ENCODE data around the gene RNF40.
A peak's percentile ranks its signal among the peaks of the same experiment; 100 is the strongest.

RNF40 gene

DNA sequence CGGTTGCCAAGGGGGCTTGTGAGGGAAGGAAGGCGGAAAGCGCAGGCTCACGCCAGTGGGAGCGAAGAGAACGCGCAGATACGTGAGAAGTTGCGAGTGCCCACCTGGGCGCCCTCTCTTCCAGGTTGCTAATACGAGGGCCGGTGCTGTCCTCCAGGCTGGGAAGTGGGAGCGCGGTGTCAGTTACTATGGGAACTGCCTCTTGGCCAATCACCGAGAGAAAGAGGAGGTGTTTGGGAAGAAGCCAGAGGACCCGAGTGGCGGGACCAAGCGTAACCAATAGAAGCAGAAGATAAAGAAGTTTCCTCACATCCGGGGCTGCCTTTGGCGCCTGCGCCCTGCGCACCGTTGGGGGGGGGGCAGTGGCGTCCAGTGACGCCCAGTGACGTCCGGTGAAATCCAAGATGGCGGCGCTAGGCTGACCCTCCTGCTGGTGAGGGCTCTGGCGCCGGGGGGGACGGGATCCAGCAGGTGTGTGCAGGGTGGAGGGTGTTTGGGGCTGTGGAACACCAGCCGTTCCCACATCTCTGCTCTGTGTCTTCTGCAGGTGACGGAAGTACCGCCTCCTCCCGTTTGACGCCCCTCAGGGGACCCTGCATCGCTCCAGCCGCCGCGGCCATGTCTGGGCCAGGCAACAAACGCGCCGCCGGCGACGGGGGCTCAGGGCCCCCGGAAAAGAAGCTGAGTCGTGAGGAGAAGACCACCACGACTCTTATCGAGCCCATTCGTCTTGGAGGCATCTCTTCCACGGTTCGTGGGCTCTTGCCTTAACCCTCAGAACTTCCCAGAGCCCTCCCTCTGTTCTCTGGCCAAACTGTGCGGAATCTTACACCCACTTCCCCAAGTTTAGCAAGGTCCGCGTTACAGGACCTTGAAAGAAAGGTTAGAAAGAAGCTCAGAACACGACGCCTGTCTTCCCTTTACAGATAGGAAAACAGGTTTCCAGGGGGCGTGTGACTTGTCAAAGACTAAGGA is at the start of gene RNF40, which contains the start of gene CFAP119:
Gene RNF40, plus strand, starts transcription at position 395 of the 975 bp plus-strand sequence. Its CDS starts 224 bp downstream, at position 619.
Gene CFAP119, minus strand, starts transcription at position 135 of the 975 bp plus-strand sequence. CDS start 314 bp downstream, outside the sequence.
- peak; percentile 71 to 98 (median 96) for DNase-seq

DNA sequence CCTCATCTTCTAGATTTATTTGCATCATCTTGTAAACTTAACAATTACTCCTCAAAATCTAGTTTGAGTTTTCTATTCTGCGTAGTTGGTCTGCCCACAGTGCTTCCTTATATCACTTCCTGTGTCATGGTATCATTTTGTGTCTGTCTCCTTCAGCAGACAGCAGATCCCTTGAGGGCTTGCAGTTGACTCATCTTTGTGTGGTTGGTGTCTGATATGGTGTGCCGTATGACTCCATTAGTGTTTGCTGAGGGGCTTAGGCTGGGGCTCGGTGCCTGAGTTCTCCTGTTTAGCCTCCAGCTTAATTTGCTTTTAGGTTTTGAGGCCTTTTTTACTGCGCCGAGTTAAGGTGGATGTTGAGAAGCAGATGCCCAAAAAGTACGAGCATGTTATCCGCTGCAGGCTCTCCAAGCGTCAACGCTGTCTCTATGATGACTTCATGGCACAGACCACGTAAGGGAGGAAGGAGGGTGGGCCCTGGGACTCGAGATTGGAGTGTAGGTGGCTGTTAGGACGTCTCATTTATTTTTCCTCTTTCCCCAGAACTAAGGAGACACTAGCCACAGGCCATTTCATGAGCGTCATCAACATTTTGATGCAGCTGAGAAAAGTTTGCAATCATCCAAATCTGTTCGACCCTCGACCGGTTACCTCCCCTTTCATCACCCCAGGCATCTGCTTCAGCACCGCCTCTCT is 46.2 kb upstream of the RNF40 start:
- no peak for DNase-seq

DNA sequence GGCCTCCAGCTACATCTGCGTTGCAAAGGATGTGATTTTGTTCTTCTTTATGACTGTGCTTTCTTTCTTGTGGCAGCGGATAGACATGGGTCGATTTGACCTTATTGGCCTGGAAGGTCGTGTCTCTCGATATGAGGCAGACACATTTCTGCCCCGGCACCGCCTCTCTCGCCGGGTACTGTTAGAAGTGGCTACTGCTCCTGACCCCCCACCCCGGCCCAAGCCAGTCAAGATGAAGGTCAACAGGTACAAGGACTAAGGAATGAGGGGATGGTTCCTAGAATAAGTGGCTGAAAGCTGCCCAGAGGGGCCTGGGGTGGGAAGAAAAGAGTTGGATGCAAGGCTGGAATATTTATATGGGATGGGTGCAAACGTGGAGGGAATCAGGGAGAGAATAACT is 42.0 kb upstream of the RNF40 start:
- no peak for DNase-seq

DNA sequence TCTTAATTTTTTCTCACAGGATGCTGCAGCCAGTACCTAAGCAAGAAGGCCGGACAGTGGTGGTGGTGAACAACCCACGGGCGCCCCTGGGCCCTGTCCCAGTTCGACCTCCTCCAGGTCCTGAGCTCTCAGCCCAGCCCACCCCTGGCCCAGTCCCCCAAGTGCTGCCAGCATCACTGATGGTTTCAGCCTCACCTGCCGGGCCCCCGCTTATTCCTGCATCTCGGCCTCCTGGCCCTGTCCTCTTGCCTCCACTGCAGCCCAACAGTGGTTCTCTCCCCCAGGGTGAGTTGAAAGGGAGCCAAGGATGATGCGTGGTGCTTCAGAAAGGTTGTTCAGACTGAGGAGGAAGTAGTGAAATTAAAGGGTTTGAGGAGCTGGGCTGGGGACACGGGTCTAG is 41.4 kb upstream of the RNF40 start:
- DNase-seq: no peak

DNA sequence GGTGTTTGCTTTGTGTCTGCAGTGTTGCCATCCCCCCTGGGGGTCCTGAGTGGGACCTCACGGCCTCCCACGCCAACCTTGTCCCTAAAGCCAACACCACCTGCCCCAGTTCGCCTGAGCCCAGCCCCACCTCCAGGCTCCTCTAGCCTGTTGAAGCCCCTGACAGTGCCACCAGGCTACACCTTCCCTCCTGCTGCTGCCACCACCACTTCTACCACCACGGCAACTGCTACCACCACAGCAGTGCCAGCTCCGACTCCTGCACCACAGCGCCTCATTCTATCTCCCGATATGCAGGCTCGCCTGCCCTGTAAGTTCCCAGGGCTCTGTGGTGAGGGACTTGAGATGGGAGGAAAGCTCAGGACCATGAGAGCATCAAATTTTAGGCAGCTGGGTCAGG is 41.0 kb upstream of the RNF40 start:
- DNase-seq: no peak

DNA sequence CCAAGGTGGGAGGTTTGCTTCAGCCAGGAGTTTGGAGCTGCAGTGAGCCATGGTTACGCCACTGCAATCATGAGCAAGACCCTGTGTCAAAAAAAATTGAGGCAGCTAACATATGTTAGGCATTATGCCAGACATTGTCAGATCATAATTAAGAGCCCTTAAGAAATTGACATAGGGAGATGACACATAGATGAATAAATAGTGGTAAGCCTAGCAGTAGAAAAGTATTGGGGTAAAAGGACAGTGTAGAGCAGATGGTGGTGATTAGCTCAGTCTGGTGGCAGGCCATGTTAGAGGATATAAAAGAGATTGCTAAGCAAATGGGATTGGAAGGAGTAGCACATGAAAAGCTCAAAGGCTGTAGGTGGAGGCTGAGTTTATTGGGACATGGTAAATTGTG is 40.5 kb upstream of the RNF40 start:
- no peak for DNase-seq

DNA sequence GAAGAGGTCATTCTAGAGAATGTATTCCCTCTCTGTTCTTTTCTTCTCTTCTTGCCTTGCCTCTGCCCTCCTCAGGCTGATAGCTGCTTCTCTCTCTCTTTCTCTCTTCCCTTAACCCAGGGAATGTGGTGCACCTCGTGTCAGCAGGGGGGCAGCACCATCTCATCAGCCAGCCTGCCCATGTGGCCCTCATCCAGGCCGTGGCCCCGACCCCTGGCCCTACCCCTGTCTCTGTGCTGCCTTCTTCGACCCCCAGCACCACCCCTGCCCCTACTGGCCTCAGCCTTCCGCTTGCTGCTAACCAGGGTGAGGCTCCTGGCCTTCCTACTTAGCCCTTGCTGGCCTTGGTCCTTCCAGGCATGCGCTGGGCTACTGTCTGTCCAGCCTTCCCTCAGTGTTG is 39.7 kb upstream of the RNF40 start:
- no peak for DNase-seq

DNA sequence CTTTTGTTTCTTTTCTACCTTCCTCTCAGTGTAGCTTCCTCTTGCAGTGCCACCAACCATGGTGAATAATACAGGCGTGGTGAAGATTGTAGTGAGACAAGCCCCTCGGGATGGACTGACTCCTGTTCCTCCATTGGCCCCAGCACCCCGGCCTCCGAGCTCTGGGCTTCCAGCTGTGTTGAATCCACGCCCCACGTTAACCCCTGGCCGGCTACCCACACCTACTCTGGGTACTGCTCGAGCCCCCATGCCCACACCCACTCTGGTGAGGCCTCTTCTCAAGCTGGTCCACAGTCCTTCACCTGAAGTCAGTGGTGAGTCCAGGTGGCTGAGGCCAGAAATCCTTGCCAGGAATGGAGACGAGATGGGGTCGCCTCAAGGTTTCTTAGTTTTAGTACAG is 39.2 kb upstream of the RNF40 start:
- no peak for DNase-seq

DNA sequence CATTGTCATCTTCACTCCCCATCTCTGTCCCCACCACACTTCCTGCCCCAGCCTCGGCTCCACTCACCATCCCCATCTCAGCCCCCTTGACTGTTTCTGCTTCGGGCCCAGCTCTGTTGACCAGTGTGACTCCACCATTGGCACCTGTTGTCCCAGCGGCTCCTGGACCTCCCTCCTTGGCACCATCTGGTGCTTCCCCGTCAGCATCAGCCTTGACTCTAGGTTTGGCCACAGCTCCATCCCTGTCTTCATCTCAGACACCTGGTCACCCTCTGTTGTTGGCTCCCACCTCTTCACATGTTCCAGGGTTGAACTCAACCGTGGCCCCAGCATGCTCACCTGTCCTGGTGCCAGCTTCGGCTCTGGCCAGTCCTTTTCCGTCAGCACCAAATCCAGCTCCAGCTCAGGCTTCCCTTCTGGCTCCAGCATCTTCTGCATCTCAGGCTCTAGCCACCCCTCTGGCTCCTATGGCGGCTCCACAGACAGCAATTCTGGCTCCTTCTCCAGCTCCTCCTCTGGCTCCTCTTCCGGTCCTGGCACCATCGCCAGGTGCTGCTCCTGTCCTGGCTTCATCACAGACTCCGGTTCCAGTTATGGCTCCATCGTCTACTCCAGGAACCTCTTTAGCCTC is 38.3 kb upstream of the RNF40 start:
- no peak for DNase-seq

DNA sequence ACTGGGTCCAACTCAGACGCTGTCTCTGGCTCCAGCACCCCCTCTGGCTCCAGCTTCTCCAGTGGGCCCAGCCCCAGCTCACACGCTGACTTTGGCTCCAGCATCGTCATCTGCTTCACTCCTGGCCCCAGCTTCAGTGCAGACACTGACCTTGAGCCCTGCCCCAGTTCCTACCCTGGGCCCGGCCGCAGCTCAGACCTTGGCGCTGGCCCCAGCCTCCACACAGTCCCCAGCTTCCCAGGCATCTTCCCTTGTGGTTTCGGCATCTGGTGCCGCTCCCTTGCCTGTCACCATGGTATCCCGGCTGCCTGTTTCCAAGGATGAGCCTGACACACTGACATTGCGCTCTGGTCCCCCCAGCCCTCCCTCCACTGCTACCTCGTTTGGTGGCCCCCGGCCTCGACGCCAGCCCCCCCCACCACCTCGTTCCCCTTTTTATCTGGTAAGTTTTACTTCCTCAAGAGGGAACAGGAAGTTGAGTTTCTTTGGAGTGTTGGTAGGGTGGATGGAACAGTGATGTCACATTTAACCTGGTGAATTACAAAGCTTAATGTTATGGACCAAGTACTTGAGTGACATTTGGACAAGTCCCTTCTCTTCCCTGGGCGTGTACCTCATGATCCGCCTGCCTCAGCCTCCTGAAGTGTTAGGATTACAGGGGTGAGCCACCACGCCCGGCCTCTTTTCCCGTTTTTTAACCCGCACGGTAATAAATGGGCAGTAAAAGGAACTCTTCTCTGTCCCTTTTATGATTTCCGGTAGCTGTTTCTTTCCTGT is 37.3 kb upstream of the RNF40 start:
- peak in 4 of 58 donors; percentile 3 to 24 (median 10) for DNase-seq

DNA sequence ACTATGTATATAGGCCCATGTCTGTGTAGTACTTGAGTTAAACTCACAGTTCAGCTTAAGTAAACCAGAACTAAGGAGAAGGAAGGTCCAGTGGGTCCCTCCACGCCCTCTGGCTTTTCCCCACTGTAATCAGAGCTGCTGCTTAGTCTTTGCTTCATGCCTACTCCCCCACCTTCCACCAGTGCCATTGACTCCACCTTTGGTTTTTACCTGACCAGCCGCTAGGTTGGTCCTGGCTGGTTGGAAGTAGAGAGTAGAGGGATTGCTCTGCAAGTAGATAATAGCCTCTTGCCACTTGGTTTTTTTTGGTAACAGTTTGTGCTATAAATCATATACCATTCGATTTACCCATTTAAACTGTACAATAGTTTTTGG is 36.7 kb upstream of the RNF40 start:
- no peak for DNase-seq

DNA sequence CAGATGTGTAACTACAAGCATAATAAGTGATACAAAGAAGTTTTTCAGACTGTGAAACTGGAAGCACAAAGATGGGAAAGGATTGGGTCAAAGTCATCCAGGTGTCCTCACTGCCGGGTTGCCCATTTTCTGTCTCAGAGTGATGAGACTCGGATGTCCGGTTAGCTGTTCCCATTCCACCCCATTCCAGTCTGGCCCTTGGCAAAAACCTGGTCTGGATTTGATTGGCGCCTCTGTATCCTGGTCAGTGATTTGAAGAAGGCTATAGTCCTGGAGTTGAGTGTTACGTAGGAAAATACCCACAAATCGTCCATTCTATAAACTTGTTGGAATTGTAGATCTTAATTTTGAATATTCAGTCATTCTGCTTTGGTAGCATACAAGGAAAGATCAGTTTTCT is 33.8 kb upstream of the RNF40 start:
- DNase-seq: no peak

DNA sequence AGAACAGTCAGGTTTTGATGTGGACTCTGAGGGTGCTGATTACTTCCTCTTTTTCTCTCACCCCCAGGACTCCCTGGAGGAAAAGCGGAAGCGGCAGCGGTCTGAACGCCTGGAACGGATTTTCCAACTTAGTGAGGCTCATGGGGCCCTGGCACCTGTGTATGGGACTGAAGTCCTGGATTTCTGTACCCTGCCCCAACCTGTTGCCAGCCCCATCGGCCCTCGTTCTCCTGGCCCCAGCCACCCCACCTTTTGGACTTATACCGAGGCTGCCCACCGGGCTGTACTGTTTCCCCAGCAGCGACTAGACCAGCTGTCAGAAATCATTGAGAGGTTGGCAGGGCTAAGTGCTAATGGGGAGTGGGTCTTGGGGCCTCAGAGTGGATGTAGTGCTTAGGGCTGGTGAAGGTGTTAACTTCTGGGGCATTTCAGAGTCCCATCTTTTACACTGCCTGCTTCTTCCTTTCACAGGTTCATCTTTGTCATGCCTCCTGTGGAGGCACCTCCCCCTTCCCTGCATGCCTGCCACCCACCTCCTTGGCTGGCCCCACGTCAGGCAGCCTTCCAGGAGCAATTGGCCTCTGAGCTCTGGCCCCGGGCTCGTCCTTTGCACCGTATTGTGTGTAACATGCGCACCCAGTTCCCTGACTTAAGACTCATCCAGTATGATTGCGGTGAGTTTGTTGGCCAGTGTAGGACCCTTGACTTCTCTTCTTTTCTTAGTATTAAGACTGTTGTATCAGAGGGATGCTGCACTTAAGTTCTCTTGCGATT is 33.0 kb upstream of the RNF40 start:
- DNase-seq: no peak

DNA sequence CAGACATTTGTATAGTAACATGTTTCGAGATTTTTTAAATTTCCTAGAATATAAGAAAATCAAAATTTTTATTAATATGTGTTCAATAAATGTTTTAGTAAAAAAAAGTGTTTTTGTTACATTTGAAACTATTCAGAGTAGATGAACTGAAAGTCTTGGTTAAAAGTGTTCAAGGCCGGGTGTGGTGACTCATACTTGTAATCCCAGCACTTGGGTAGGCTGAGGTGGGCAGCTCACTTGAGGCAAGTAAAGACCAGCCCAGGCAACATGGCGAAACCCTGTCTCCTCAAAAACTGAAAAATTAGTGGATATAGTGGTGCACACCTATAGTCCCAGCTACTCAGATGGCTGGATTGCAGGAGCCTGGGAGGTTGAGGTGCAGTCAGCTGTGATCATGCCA is 30.7 kb upstream of the RNF40 start:
- DNase-seq: no peak

DNA sequence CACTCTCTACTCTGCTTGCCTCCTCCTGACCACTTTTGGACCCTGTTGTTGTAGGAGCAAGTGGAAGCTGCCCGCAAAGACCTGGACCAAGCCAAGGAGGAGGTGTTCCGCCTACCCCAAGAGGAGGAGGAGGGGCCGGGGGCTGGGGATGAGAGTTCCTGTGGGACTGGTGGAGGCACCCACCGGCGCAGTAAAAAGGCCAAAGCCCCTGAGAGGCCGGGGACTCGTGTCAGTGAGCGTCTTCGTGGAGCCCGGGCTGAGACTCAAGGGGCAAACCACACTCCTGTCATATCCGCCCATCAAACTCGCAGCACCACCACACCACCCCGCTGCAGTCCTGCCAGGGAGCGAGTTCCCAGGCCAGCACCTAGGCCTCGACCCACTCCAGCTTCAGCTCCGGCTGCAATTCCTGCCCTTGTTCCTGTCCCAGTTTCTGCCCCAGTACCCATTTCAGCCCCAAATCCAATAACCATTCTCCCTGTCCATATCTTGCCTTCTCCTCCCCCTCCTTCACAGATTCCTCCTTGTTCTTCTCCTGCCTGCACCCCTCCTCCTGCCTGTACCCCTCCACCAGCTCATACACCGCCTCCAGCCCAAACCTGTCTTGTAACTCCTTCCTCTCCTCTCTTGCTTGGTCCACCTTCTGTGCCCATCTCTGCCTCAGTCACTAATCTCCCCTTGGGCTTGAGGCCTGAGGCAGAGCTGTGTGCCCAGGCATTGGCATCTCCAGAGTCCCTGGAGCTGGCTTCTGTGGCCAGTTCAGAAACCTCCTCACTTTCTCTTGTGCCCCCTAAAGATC is 24.9 kb upstream of the RNF40 start:
- no peak for DNase-seq

DNA sequence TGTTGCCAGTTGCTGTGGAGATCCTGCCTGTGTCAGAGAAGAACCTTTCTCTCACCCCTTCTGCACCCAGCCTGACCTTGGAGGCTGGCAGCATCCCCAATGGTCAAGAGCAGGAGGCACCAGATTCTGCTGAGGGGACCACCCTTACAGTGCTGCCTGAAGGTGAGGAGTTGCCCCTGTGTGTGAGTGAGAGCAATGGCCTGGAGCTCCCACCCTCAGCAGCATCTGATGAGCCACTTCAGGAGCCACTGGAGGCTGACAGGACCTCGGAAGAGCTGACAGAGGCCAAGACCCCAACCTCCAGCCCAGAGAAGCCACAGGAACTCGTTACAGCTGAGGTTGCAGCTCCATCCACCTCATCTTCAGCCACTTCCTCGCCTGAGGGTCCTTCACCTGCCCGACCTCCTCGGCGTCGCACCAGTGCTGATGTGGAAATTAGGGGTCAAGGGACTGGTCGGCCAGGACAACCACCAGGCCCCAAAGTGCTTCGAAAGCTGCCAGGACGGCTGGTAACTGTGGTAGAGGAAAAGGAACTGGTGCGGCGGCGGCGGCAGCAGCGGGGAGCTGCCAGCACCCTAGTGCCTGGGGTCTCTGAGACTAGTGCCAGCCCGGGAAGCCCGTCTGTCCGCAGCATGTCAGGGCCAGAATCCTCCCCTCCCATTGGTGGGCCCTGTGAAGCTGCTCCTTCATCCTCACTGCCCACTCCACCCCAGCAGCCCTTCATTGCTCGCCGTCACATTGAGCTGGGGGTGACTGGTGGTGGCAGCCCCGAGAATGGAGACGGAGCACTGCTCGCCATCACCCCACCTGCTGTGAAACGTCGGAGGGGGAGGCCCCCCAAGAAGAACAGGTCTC is 24.1 kb upstream of the RNF40 start:
- DNase-seq: no peak

DNA sequence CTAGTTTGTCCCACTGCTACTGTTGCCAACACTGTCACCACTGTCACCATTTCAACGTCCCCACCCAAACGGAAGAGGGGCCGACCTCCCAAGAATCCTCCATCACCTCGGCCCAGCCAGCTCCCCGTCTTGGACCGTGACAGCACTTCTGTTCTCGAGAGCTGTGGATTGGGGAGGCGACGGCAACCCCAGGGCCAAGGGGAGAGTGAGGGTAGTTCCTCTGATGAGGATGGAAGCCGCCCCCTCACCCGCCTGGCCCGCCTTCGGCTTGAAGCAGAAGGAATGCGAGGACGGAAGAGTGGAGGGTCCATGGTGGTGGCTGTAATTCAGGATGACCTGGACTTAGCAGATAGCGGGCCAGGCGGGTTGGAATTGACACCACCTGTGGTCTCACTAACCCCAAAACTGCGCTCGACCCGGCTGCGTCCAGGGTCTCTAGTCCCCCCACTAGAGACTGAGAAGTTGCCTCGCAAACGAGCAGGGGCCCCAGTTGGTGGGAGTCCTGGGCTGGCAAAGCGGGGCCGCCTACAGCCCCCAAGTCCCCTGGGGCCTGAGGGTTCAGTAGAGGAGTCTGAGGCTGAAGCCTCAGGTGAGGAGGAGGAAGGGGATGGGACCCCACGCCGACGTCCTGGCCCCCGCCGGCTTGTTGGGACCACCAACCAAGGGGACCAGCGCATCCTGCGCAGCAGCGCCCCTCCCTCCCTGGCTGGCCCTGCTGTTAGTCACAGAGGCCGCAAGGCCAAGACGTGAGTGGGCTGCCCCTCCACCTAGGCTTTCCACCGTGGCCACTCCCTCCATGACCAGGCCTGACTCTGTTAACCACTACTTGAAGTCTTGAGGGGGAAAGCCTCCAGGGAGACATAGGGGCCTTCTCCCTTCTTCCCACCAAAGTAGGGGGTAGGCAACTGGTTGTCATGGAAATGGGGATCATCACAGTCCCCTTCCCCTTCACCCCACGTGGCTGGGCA is 22.9 kb upstream of the RNF40 start:
- DNase-seq: peak in 1 of 58 donors; percentile 12
